ENCODE results near the gene ZFP36L1.

ZFP36L1 gene

GRCh38 chr14:68816183-68816942 is 23.5 kb upstream of the ZFP36L1 start:
- peak; percentile 85 for DNase-seq (ENCODE audit: low read depth)

- no peak for DNase-seq (ENCODE audit: low read depth)
Measured at GRCh38 chr14:68815298-68816182, 22.7 kb upstream of the ZFP36L1 start.

GRCh38 chr14:68814539-68815297 is 21.9 kb upstream of the ZFP36L1 start:
- no peak for DNase-seq (ENCODE audit: low read depth)

GRCh38 chr14:68814238-68814538 is 21.3 kb upstream of the ZFP36L1 start:
- no peak for DNase-seq (ENCODE audit: low read depth)

- no peak for DNase-seq (ENCODE audit: low read depth)
Measured at GRCh38 chr14:68813318-68813838, 20.5 kb upstream of the ZFP36L1 start.

GRCh38 chr14:68811171-68811570 is 18.3 kb upstream of the ZFP36L1 start:
- no peak for DNase-seq (ENCODE audit: low read depth)

GRCh38 chr14:68810173-68811153 is 17.6 kb upstream of the ZFP36L1 start:
- DNase-seq (ENCODE audit: low read depth), result no peak

GRCh38 chr14:68809524-68809923 is 16.7 kb upstream of the ZFP36L1 start:
- DNase-seq (ENCODE audit: low read depth), result no peak

- no peak for DNase-seq (ENCODE audit: low read depth)
Measured at GRCh38 chr14:68808696-68809480, 16.0 kb upstream of the ZFP36L1 start.

- DNase-seq (ENCODE audit: low read depth), result no peak
Measured at GRCh38 chr14:68807987-68808386, 15.1 kb upstream of the ZFP36L1 start.

GRCh38 chr14:68807148-68807600 is 14.3 kb upstream of the ZFP36L1 start:
- DNase-seq (ENCODE audit: low read depth), result no peak

GRCh38 chr14:68806526-68807147 is 13.8 kb upstream of the ZFP36L1 start:
- no peak for DNase-seq (ENCODE audit: low read depth)

- DNase-seq (ENCODE audit: low read depth), result no peak
Measured at GRCh38 chr14:68805414-68805813, 12.5 kb upstream of the ZFP36L1 start.

GRCh38 chr14:68801631-68802030 is 8.8 kb upstream of the ZFP36L1 start:
- no peak for DNase-seq (ENCODE audit: low read depth)

- DNase-seq (ENCODE audit: low read depth), result no peak
Measured at GRCh38 chr14:68800953-68801352, 8.1 kb upstream of the ZFP36L1 start.

GRCh38 chr14:68800390-68800789 is 7.5 kb upstream of the ZFP36L1 start:
- DNase-seq (ENCODE audit: low read depth), result no peak

- no peak for DNase-seq (ENCODE audit: low read depth)
Measured at GRCh38 chr14:68798621-68799020, 5.8 kb upstream of the ZFP36L1 start.

GRCh38 chr14:68797121-68797670 is 4.3 kb upstream of the ZFP36L1 start:
- no peak for DNase-seq (ENCODE audit: low read depth)

GRCh38 chr14:68796418-68797101 is 3.7 kb upstream of the ZFP36L1 start:
- DNase-seq (ENCODE audit: low read depth), result no peak
